GM10248 (cell line): ENCODE measurements around the gene HGS.
"Not testable (repeated sequence)": the region's sequence is repeated elsewhere in the genome, so short reads cannot be mapped to it uniquely, and the experiment has no call there.

Experiments
- CTCF ChIA-PET: fragments of 300-600 bp; sonication (Branson Sonifier 250); formaldehyde crosslinking; extraction: SDS; loops from one replicate; lab custom pipeline; 2021; ENCODE audit warnings: antibody characterized with exemption; lab: Yijun Ruan, JAX
- POLR2A ChIA-PET: fragments of 350-650 bp; sonication (Branson Sonifier 250); formaldehyde crosslinking; extraction: SDS; loops from one replicate; lab custom pipeline; 2020; ENCODE audit warnings: antibody characterized with exemption; lab: Yijun Ruan, JAX
- DNase-seq: peaks from one replicate; pipeline ENCODE4 v3.0.0; 2012; ENCODE audit errors: extremely low spot score
- TF ChIP-seq, protein P1 (sequence below): IDR thresholded peaks from 2 replicates; pipeline ENCODE4 v1.5.1; 2012; ENCODE audit warnings: mild to moderate bottlenecking, low read depth; ENCODE audit errors: extremely low read depth, missing control alignments, control extremely low read depth

Gene HGS

DNA sequence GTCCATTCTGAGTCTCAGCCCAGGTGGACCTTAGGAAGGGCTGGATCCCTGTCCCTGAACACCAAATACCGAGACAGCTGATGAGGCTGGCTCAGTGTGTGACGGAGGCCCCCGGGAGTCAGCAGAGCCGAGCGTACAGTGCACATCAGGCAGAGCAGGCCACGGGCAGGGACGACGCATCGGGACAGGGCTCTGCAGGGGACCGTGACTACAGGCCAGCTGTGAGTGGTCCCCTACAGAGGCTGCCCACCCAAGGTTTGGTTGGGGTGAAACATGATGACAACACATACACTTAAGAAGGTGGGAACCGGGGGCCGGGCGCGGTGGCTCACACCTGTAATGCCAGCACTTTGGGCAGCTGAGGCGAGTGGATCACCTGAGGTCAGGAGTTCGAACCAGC, 10.9 kb upstream of the HGS start:
- CTCF ChIA-PET: interaction anchor here (1.2 kb wide), 1 partner anchor 287 kb away, joined by 3 read pairs; no protein-coding TSS in a partner anchor
- TF ChIP-seq, protein P1, sequence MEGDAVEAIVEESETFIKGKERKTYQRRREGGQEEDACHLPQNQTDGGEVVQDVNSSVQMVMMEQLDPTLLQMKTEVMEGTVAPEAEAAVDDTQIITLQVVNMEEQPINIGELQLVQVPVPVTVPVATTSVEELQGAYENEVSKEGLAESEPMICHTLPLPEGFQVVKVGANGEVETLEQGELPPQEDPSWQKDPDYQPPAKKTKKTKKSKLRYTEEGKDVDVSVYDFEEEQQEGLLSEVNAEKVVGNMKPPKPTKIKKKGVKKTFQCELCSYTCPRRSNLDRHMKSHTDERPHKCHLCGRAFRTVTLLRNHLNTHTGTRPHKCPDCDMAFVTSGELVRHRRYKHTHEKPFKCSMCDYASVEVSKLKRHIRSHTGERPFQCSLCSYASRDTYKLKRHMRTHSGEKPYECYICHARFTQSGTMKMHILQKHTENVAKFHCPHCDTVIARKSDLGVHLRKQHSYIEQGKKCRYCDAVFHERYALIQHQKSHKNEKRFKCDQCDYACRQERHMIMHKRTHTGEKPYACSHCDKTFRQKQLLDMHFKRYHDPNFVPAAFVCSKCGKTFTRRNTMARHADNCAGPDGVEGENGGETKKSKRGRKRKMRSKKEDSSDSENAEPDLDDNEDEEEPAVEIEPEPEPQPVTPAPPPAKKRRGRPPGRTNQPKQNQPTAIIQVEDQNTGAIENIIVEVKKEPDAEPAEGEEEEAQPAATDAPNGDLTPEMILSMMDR: no peak
- no peak for DNase-seq
- POLR2A ChIA-PET: interaction anchor here (1.3 kb wide), 1 partner anchor 29 kb away, joined by 3 read pairs; no protein-coding TSS in a partner anchor

DNA sequence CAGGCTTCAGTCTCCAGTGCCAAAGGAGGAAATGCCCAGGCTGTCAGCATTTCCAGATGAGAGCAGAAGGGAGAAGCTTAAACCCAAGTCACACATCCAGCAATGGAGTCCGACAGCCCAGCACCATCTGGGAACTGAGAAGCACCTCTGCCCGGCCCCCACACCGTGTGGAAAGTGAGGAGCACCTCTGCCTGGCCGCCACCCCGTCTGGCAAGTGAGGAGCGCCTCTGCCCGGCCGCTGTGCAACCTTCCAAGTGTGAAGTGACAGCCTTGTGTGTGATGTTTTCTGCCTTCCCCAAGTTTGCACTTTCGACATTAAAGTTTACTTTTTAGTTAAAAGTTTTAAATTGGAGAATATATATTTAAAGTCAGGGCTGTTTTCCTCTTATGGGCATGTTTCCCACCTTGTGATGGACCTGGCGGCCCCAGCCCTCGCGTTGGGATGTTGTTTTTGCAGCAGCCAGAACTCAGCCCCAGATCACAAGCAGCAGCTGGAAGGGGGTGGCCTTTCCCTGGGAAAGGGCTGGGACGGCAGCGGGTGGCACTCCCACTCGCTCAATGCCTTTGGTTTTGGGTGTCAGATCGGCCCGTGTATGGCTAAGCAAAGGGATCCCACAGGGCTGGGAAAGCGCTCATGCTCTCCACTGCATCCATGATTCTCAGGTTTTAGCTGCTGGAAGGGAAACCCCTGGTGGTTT, 10.1 kb upstream of the HGS start:
- POLR2A ChIA-PET: interaction anchor here (1.3 kb wide), 1 partner anchor 28 kb away, joined by 3 read pairs; no protein-coding TSS in a partner anchor
- CTCF ChIA-PET: interaction anchor here (1.3 kb wide), 1 partner anchor 28 kb away, joined by 3 read pairs; no protein-coding TSS in a partner anchor
- TF ChIP-seq, protein P1: no peak
- no peak for DNase-seq

DNA sequence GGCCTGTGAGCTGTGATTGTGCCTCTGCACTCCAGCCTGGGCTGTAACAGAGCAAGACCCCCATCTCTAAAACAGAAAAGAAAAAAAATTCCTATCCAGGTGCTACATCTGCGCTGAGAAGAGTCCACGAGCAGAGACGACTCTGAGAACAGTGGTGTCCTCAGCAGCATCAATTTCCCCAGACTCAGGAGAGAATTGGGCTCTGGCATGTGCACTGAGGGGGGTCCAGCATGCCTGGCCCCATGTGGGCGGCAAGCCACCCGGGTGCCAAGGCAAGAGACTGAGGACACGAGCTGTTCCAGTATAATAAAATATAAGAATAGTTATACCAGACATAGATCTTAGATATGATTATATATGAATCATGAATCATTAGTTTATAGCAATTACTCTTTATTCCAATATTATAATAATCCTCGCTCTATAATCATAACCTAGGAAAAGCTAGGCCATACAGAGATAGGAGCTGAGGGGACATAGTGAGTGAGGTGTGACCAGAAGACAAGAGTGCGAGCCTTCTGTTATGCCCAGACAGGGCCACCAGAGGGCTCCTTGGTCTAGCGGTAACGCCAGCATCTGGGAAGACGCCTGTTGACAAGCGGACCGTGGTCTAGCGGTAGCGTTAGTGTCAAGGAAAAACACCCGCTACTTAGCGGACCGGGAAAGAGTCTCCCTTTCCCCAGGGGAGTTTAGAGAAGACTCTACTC, 8.1 kb upstream of the HGS start:
- POLR2A ChIA-PET, DNase-seq: not testable (repeated sequence)
- TF ChIP-seq, protein P1: peak; percentile 58
- CTCF ChIA-PET: interaction anchor here (0.7 to 3.1 kb wide), 8 partner anchors 8 to 211 kb away, joined by 3 to 16 read pairs (median 3); partner anchors contain the start of genes ARL16, CCDC137, HGS and OXLD1

DNA sequence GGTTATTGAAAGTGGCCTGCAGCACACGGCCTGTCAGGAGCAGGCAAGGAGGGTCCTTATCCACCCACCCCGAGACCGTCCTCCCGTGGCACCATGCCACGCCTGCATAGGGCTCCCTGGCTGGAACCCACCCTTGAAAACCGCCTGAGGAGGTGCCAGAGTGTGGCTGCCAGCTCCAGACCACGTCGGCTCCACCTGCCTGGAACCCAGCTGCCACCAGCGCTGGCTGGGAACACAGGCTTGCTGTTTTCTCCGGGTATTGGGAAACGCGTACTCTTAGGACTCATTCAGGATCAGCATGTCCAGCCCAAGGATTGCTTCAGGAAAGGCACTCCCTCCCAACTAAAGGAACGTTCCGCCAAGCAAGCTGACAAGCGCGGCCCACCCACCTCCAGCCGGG, 6.9 kb upstream of the HGS start:
- no peak for DNase-seq
- TF ChIP-seq, protein P1: no peak
- POLR2A ChIA-PET: no interaction called here
- CTCF ChIA-PET: interaction anchor here (1.0 to 3.1 kb wide), 5 partner anchors 10 to 58 kb away, joined by 3 to 16 read pairs (median 3); partner anchors contain the start of genes CCDC137 and OXLD1

DNA sequence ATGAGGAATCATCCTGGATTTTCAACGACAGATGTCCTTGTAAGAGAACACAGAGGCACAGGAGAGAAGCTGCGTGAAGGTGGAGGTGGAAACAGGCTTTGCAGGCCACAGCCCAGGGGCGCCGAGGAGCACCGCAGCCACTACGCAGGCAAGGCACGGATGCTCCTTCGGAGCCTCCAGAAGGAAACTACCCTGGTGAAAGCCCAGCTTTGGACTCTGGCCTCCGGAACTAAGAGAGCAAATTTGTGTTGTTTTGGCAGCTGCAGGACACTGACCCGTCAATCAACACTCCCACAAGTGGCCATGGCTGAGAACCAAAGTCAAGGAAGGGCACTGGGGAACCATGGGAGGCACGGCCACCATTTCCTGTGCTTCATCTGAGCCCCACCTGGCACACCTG, 3.7 kb upstream of the HGS start:
- DNase-seq: no peak
- TF ChIP-seq, protein P1: no peak
- ChIA-PET CTCF (interaction anchor here (0.9 kb wide), 1 partner anchor 10 kb away, joined by 3 read pairs; no protein-coding TSS in a partner anchor), POLR2A (no interaction called here)

DNA sequence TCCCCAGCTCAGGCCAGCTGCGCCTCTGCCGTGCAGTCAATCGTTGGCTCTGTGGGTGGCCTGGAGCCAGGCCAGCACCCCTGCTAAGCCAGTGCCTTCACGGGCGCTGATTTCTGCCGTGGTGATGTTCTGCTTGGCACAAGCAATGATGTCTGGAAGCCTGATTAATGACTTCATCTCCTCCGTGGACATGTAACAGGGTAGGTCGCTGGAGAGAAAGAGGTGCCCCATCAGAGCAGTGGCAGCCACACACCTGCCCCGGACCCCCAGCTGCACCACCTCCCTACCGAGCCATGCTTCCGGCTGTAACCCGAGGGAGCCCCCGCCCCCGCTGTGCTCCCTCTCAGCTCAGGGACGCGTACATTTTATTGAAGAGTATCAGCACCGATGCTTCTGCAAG, 2.1 kb upstream of the HGS start:
- no peak for DNase-seq
- TF ChIP-seq, protein P1: no peak
- CTCF ChIA-PET: interaction anchor here (1.3 kb wide), 1 partner anchor 31 kb away, joined by 3 read pairs; no protein-coding TSS in a partner anchor
- POLR2A ChIA-PET: interaction anchor here (1.0 kb wide), 1 partner anchor 20 kb away, joined by 3 read pairs; no protein-coding TSS in a partner anchor
